Stimulated activated CD8-positive, alpha-beta memory T cell treated with anti-CD3 and anti-CD28 coated beads, Interleukin-12 subunit alpha, Interleukin-12 subunit beta, amount 100 ng/mL, for 24 hours (primary cell): ENCODE measurements around the gene KCNV2.

Source experiments
- DNase-seq: peaks from one replicate; pipeline ENCODE4 v3.0.0-alpha.2; 2020; ENCODE audit errors: extremely low read depth

KCNV2 gene

DNA sequence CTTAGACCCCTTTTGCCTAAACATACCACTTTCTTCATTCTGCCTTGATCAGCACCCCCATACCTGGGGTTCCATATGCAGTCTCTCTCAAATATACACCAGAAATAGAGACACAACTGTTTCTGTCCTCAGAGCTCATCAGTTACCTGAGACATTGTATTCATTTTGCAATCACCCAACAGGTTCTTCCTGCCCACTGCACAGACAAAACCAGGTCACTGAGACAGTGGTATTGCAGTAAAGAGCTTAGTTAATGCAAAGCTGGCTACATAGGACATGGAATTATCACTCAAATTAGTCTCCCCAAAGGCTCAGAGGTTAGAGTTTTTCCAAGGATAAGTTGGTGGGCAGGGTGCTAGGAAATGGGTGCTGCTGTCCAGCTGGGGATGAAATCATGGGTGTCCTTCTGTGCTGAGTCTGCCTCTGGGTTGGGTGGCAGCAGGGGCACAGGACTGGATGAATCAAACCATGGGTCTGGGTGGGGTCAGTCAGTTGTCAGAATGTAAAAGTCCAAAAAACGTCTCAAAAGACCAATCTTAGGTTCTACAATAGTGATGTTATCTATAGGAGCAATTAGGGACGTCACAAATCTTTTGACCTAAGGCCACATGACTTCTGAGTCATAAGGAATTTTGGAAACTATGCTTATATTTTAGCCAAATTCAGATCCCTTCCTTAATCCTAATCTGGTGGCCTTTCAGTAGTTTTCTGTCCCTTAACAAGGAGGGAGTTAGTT is 41.0 kb downstream of the KCNV2 start:
- no peak for DNase-seq

DNA sequence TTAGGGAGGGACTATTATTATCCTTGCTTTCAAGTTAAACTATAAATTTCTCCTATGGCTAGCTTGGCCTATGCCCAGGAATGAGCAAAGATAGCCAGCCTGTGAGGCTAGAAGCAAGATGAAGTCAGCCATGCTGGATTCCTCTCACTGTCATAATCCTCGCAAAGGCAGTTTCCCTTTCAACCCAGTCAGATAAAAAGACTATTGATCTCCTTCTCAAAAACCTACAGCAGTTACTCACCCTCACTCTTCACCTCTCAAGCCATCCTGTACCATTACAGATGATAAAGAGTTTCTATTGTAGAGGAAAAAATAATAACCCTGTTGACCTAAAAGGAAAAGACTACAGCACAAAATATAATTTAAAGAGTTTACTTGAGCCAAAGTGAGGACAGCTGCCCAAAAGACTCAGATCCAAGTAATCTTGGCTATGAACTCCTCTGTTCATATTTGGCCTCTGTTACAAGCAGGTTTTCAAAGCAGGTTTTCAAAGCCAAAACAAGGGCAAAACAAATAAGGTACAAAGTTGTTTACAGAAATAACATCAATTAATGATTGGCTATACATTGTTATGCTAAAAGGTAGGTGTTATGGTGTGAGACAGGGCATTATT is 41.7 kb downstream of the KCNV2 start:
- DNase-seq, result no peak

DNA sequence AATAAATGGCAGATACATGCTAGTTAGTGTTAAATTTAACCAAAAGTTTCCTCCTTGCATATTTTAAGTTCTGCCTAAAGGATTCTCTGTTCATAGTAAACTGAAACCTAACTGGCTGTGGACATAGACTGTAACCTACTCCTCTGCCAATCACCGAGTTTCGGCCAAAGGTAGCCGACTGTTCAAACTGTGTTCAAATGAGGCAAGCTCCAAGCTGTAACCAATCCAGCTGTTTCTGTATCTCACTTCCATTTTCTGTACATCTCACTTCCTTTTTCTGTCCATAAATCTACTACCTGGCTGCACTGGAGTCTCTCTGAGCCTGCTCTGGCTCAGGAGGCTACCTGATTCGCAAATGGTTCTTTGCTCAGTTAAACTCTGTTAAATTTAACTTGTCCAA is 44.1 kb downstream of the KCNV2 start:
- no peak for DNase-seq

DNA sequence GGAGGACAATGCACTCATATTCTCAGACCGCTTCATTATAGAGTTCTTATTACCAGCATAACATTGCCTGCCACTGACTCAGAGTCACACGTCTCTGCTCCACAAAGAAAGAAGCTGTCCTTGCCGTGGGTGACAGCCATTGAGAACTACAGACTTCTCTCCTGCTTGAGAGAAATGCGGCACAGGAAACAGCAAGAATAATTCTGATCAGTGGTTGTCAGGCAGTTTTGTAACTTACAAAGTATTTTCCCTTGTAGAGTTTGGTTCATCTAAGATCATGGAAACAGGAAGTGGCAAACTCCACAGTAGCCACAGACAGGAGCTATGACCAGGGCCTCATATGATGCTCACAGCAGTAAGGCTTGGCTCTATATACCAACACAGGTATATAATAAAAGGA is 47.0 kb downstream of the KCNV2 start:
- no peak for DNase-seq

DNA sequence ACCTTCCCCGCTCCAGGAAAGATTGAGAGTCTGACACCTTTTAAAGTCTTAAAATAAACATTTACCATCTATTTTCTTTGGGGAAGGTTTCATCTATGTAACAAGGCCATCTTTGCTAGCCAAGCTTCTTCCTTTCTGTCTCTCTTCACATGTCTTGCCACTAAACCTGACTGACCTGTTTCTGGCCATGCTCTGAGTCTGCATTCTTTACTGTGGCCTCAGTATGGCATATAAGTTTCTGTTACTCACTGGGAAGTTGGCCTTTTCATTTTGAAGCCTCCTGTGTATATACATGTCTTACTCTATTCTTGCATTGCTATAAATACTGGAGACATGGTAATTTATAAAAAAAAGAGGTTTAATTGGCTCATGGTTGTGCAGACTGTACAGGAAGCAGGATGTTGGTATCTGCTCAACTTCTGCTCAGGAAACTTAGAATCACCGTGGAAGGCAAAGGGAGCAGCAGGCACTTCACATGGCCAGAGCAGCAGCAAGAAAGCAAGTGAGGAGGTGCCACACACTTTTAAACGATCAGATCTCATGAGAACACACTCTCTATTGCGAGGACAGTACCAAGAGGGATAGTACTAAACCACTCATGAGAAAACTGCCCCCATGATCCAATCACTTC is 48.1 kb downstream of the KCNV2 start:
- DNase-seq, result no peak

DNA sequence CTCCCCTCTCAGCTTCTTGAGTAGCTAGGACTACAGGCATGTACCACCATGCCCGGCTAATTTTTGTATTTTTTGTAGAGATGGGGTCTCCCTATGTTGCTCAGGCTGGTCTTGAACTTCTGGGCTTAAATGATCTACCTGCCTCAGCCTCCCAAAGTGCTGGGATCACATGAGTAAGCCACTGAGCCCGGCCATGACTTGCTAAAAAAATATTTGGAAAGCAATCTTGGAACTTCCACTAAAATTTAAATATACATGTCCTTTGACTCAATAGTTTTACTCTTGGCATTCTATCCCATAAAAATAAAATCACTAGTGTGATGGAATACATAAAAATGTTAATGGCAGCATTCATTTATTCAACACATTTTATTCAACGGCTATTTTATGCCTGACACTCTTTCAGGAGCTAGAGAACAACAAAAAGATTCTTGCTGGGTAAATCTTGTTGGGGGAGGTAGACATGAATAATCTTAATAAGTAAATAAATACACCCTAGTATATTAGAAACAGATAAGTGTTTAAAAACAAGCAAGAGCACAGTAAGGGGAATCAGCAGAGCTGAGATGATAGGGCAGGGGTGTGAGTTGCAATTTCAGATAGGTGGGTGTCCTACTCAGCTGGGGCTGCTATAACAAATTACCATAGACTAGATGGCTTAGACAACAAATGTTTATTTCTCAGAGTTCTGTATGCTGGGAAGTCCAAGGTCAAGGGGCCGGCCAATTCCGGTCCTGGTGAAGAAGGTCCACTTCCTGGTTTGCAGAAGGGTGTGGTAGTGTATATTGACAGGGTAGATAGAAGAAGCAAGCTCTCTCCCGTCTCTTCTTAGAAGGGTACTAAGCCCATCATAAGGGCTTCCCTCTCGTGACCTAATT is 50.7 kb downstream of the KCNV2 start:
- no peak for DNase-seq

DNA sequence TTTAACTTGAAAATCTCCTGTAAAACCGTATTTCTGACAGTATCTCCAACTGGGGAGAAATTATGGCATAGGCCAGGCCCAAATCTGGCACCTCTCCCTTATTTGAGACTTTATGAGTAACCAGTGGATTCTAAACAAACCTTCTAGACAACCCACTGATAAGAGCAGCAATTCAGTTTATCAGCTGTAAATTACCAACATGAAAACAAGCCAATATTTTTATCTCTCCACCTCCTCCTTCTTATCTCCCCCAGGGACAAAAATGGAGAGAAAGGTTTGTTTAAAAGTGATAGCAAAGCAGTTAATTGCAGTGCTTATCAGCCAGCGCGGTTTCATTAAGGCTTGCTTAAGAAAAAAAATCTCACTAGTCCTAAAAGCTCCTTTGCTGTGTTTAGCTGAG is 53.8 kb downstream of the KCNV2 start:
- no peak for DNase-seq

DNA sequence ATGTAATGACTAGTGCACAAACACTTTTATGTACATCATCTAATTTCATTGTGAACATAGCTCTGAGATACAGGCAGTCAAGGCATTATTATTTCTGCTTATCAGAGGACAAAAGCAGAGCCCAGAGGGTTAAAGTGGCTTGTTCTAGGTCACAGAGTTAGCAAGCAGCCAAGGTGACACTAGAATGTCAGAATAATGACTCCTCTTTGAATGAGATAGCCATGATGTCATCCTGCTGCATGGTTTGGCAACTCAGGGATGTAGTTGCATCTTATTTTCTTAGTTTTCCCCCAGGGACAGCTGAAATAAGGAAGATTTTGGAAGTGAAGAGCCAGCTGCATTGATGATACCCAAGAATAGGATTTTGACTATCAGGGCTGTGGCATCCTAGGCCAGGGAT is 54.4 kb downstream of the KCNV2 start:
- no peak for DNase-seq

DNA sequence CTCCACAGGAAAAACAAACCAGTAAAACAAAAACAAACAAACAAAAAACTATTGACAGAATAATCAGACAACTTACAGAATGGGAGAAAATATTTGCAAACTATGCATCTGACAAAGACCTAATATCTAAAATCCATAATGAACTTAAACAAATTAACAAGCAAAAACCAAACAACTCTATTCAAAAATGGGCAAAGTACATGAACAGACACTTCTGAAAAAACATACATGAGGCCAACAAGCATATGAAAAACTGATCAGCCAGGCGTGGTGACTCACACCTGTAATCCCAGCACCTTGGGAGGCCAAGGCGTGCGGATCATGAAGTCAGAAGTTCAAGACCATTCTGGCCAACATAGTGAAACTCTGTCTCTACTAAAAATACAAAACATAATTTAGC is 60.1 kb downstream of the KCNV2 start:
- DNase-seq, result no peak

DNA sequence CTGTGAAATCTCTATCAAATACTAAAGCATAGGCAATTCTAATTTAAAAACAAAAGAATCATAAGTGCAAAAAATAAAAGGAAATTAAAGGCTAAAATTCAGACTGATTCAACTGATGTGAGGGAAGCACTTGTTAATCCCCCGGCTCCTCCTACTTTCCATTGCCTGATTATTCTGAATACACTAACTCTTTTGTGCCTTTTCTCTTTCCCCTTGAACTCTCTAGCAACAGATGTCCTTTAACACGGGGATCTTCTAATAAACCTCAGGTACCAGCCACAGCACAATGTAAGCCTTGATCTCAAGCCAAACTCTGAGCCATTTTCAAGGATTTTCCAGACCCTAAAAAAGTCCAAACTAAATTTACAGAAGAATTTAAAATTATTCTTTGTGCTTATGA is 61.5 kb downstream of the KCNV2 start:
- DNase-seq, result no peak
